Parathyroid adenoma (tissue), 2 donors: Measurements from ENCODE around the gene SMAD7.

Experiments
- H2AFZ ChIP-seq: fragments of 300-600 bp; sonication (generic); one replicate; pipeline ENCODE4 v1.7.0; 2017; ENCODE audit warnings: antibody characterized with exemption, mild to moderate bottlenecking
- H3K27ac ChIP-seq: fragments of 300-600 bp; sonication (generic); one replicate; pipeline ENCODE4 v1.7.0; 2017
- H3K27me3 ChIP-seq: fragments of 300-600 bp; sonication (generic); one replicate; pipeline ENCODE4 v1.7.0; 2017; ENCODE audit warnings: low read length; ENCODE audit not compliant: control insufficient read depth, insufficient read depth
- H3K36me3 ChIP-seq: fragments of 300-600 bp; sonication (generic); one replicate; pipeline ENCODE4 v1.7.0; 2017; ENCODE audit warnings: low read length; ENCODE audit not compliant: control insufficient read depth, insufficient read depth
- H3K4me1 ChIP-seq: fragments of 300-600 bp; sonication (generic); one replicate; pipeline ENCODE4 v1.7.0; 2017; ENCODE audit warnings: control low read depth
- H3K4me2 ChIP-seq: fragments of 300-600 bp; sonication (generic); one replicate; pipeline ENCODE4 v1.7.0; 2017; ENCODE audit warnings: low read length
- H3K4me3 ChIP-seq: fragments of 300-600 bp; sonication (generic); one replicate; pipeline ENCODE4 v1.7.0; 2017; ENCODE audit warnings: low read depth, low read length
- H3K79me2 ChIP-seq: fragments of 300-600 bp; sonication (generic); one replicate; pipeline ENCODE4 v1.7.0; 2017; ENCODE audit warnings: control low read depth
- H3K9ac ChIP-seq: fragments of 300-600 bp; sonication (generic); one replicate; pipeline ENCODE4 v1.7.0; 2017; ENCODE audit warnings: mild to moderate bottlenecking
- H3K9me3 ChIP-seq: fragments of 300-600 bp; sonication (generic); one replicate; pipeline ENCODE4 v1.7.0; 2017; ENCODE audit warnings: low read length; ENCODE audit not compliant: control insufficient read depth
- CTCF ChIP-seq: fragments of 300-600 bp; sonication (generic); IDR thresholded peaks from one replicate; pipeline ENCODE4 v1.7.0; 2017; ENCODE audit warnings: antibody characterized with exemption, mild to moderate bottlenecking
- donor health status: primary hyperparathyroidism.

SMAD7 gene

GRCh38 chr18:48885924-48886400, 64.8 kb downstream of the SMAD7 start:
- Histone ChIP-seq H3K79me2 (no peaks in the 10 kb centered on the region), H2AFZ (no peak overlapping the region), H3K4me2 (no peak overlapping the region), H3K4me3 (no peak overlapping the region), H3K27ac (no peak overlapping the region), H3K36me3 (no peaks in the 10 kb centered on the region), H3K4me1 (no peaks in the 10 kb centered on the region), H3K9ac (no peak overlapping the region), H3K9me3 (no peaks in the 10 kb centered on the region), H3K27me3 (no peaks in the 10 kb centered on the region)
- no peak for TF ChIP-seq CTCF

GRCh38 chr18:48885266-48885923, 65.4 kb downstream of the SMAD7 start:
- H3K9me3 ChIP-seq: no peaks in the 10 kb centered on the region
- no peak for TF ChIP-seq CTCF
- H3K36me3 ChIP-seq: no peaks in the 10 kb centered on the region
- H3K4me2 ChIP-seq: no peak overlapping the region
- no peak overlapping the region for H2AFZ ChIP-seq
- no peak overlapping the region for H3K4me3 ChIP-seq
- no peak overlapping the region for H3K9ac ChIP-seq
- H3K4me1 ChIP-seq: no peaks in the 10 kb centered on the region
- no peaks in the 10 kb centered on the region for H3K27me3 ChIP-seq
- H3K27ac ChIP-seq: no peak overlapping the region
- no peaks in the 10 kb centered on the region for H3K79me2 ChIP-seq

GRCh38 chr18:48884771-48885170, 66.0 kb downstream of the SMAD7 start:
- Histone ChIP-seq H3K4me2 (no peak overlapping the region), H3K79me2 (no peaks in the 10 kb centered on the region), H3K4me3 (no peak overlapping the region), H3K27ac (no peak overlapping the region), H3K9ac (no peak overlapping the region), H3K4me1 (no peaks in the 10 kb centered on the region), H3K9me3 (no peaks in the 10 kb centered on the region), H3K36me3 (no peaks in the 10 kb centered on the region), H3K27me3 (no peaks in the 10 kb centered on the region), H2AFZ (no peak overlapping the region)
- TF ChIP-seq CTCF: no peak

GRCh38 chr18:48884306-48884705, 66.5 kb downstream of the SMAD7 start:
- Histone ChIP-seq H3K9me3 (no peaks in the 10 kb centered on the region), H3K4me1 (no peaks in the 10 kb centered on the region), H3K27ac (no peak overlapping the region), H2AFZ (no peak overlapping the region), H3K27me3 (no peaks in the 10 kb centered on the region), H3K79me2 (no peaks in the 10 kb centered on the region), H3K9ac (no peak overlapping the region), H3K4me3 (no peak overlapping the region), H3K4me2 (no peak overlapping the region), H3K36me3 (no peaks in the 10 kb centered on the region)
- TF ChIP-seq CTCF: no peak

GRCh38 chr18:48882379-48882778, 68.4 kb downstream of the SMAD7 start:
- Histone ChIP-seq H3K27ac (no peak overlapping the region), H3K79me2 (no peaks in the 10 kb centered on the region), H3K9me3 (no peaks in the 10 kb centered on the region), H3K4me1 (no peaks in the 10 kb centered on the region), H3K4me2 (no peak overlapping the region), H3K27me3 (no peaks in the 10 kb centered on the region), H3K36me3 (no peaks in the 10 kb centered on the region), H3K4me3 (no peak overlapping the region), H2AFZ (no peak overlapping the region), H3K9ac (no peak overlapping the region)
- TF ChIP-seq CTCF: no peak
